AG10803 (cell line): ENCODE results near the gene NTRK2.

Experiments used
- DNase-seq: peaks from one replicate; pipeline ENCODE4 v3.0.0; 2010; ENCODE audit warnings: low read depth
- H3K4me3 ChIP-seq: 2 replicates; pipeline ENCODE4 v1.5.1; 2011; ENCODE audit warnings: mild to moderate bottlenecking, low read length, control low read depth
- TF ChIP-seq, protein P1 (sequence below): conservative IDR thresholded peaks from 2 replicates; pipeline ENCODE4 v1.5.1; 2011; ENCODE audit warnings: mild to moderate bottlenecking, low read length, control low read depth, inconsistent platforms

Gene NTRK2

GRCh38 chr9:84811072-84811750 lies 141.7 kb downstream of the NTRK2 start:
- no peak overlapping the region for H3K4me3 ChIP-seq
- TF ChIP-seq, protein P1, sequence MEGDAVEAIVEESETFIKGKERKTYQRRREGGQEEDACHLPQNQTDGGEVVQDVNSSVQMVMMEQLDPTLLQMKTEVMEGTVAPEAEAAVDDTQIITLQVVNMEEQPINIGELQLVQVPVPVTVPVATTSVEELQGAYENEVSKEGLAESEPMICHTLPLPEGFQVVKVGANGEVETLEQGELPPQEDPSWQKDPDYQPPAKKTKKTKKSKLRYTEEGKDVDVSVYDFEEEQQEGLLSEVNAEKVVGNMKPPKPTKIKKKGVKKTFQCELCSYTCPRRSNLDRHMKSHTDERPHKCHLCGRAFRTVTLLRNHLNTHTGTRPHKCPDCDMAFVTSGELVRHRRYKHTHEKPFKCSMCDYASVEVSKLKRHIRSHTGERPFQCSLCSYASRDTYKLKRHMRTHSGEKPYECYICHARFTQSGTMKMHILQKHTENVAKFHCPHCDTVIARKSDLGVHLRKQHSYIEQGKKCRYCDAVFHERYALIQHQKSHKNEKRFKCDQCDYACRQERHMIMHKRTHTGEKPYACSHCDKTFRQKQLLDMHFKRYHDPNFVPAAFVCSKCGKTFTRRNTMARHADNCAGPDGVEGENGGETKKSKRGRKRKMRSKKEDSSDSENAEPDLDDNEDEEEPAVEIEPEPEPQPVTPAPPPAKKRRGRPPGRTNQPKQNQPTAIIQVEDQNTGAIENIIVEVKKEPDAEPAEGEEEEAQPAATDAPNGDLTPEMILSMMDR: no peak
- no peak for DNase-seq

DNA sequence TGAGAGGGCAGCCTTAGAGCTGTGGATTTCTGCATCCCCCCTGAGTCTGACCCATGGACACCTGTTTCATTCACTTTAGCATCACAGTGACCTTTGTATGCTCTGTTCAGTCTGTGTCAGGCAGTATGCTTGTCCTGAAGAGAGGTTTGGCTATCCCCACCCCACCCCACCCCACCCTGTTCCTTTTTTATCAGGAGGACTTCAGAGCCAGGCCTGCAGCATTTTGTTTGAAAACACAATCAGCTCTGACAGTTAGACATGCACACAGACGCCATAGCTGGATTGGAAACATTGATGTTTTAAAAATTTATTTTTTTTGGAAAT lies 142.2 kb downstream of the NTRK2 start:
- no peak overlapping the region for H3K4me3 ChIP-seq
- TF ChIP-seq, protein P1: no peak
- no peak for DNase-seq

DNA sequence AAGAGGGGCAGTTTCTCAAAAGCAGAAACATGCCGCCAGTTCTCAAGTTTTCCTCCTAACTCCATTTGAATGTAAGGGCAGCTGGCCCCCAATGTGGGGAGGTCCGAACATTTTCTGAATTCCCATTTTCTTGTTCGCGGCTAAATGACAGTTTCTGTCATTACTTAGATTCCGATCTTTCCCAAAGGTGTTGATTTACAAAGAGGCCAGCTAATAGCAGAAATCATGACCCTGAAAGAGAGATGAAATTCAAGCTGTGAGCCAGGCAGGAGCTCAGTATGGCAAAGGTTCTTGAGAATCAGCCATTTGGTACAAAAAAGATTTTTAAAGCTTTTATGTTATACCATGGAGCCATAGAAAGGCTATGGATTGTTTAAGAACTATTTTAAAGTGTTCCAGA lies 142.8 kb downstream of the NTRK2 start:
- TF ChIP-seq, protein P1: no peak
- DNase-seq: no peak
- H3K4me3 ChIP-seq: no peak overlapping the region

GRCh38 chr9:84812847-84813246 lies 143.3 kb downstream of the NTRK2 start:
- DNase-seq: no peak
- TF ChIP-seq, protein P1: no peak
- no peak overlapping the region for H3K4me3 ChIP-seq

GRCh38 chr9:84815554-84815953 lies 146.0 kb downstream of the NTRK2 start:
- TF ChIP-seq, protein P1: no peak
- DNase-seq: no peak
- no peak overlapping the region for H3K4me3 ChIP-seq

- H3K4me3 ChIP-seq: no peak overlapping the region
- no peak for DNase-seq
- TF ChIP-seq, protein P1: no peak
These were observed 147.5 kb downstream of the NTRK2 start for GRCh38 chr9:84817038-84817437.

GRCh38 chr9:84818791-84819190 lies 149.3 kb downstream of the NTRK2 start:
- no peak overlapping the region for H3K4me3 ChIP-seq
- no peak for DNase-seq
- TF ChIP-seq, protein P1: no peak
